Left hindlimb (tissue), 1 donor: ENCODE results near the gene ELOVL7.
"Not testable (repeated sequence)": the region's sequence is repeated elsewhere in the genome, so short reads cannot be mapped to it uniquely, and the experiment has no call there.

Experiments
- DNase-seq: peaks from one replicate; pipeline ENCODE4 v3.0.0-alpha.2; 2018

ELOVL7 gene

GRCh38 chr5:60843936-60844905, at the start of gene ELOVL7:
ELOVL7 (minus strand) TSS chr5:60844269; CDS start chr5:60787397, 56,872 bp downstream.
- DNase-seq, result peak; percentile 58

DNA sequence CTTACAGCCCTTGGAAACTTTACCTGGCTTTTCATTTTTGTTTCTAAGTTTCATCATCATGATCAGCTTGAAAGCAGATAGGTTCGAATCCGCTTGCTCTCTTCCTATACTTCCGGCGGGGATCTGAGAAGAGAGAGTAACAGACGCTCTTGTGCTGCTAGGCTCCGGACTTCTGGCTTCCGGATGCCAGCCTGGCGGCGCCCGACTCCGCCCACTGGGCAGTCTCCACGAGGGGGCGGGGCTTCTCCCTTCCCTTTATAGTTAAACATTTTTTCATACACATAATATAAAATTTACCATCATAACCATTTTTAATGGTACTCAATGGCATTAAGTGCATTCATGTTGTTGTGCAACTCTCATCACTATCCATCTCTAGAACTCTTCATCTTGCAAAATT, 49.5 kb upstream of the ELOVL7 start:
- no peak for DNase-seq

GRCh38 chr5:60891667-60892066, 47.6 kb upstream of the ELOVL7 start:
- no peak for DNase-seq

DNA sequence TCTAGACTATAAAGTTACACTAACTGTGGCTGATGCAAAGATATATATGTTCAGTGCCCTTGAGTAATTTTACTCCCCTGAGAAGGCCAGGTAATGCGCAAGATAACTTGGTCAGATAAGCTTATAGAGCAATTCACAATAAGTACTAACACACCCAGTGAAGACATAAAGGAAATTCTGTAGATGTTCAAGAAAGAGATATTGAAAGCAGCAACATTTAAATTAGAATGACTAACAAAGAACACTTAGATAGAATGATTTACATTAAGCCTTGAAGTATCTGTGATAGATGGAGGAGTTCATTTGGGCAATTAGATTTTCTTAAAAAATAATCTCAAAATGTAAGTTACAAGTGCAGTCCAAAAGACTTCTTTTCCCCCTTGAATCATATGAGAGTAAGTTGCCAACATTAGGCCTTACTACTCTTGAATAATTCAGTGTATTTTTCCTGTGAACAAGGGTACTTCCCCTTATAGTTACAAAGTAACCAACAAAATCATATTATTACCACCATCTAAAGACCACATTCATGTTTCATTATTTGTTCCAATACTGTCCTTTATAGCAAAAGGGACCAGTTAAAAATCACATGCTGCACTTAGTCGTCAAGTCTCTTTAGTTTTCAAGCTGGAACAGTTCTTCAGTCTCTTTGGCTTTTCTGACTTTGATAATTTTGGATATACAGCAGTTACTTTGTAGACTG, 44.4 kb upstream of the ELOVL7 start:
- no peak for DNase-seq

- DNase-seq, result no peak
These were observed 43.7 kb upstream of the ELOVL7 start for GRCh38 chr5:60887746-60888145.

GRCh38 chr5:60887096-60887495, 43.0 kb upstream of the ELOVL7 start:
- DNase-seq, result no peak

DNA sequence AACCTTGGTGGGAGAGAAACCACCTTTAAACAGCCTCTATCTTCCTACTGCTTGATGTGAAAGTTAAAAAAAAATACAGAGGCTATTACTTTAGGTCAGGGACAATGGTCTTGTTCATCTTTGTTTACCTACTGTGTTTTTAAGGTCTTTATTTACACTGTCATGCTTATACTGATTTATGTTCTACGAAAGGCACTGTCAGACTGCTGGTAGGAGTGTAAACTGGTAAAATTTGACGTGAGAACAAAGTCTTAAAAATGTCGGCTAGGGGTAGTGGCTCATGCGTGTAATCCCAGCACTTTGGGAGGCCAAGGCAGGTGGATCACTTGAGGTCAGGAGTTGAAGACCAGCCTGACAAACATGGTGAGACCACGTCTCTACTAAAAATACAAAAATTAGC, 42.1 kb upstream of the ELOVL7 start:
- DNase-seq, result no peak

GRCh38 chr5:60883229-60883628, 39.2 kb upstream of the ELOVL7 start:
- DNase-seq, result no peak

DNA sequence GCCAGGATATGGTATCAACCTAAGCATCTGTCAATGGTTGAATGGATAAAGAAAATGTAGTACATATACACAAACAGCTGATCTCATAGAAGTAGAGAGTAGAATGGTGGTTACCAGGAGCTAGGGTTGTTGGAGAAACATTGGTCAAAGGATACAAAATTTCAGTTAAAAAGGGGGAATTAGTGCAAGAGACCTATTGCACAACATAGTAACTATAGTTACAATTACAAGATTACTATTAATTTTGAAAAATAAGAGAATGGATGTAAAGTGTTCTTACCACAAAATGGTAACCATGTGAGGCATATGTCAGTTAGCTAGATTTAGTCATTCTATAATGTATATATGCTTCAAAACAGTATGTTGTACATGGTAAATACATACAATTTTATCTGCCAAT, 28.8 kb upstream of the ELOVL7 start:
- no peak for DNase-seq

DNA sequence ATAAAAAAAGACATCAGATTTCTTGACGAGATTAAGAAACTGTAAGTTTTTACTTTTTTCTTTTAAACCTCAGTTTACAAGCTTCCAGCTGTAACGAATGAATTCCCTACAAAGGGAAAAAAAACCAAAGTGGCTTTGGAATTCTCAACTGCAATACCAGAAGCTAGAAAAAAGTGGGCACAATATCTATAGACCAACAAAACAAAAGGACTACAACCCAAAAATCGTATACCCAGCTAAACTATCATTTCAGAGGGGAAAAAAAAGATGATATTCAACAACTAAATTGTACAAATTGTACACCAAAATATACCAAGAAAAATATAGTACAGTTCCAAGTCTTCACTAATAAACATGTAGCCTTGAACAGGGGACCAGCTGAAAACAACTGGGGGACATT, 26.8 kb upstream of the ELOVL7 start:
- DNase-seq, result no peak

- DNase-seq, result not testable (repeated sequence)
These were observed 16.5 kb upstream of the ELOVL7 start for GRCh38 chr5:60860572-60860971.

DNA sequence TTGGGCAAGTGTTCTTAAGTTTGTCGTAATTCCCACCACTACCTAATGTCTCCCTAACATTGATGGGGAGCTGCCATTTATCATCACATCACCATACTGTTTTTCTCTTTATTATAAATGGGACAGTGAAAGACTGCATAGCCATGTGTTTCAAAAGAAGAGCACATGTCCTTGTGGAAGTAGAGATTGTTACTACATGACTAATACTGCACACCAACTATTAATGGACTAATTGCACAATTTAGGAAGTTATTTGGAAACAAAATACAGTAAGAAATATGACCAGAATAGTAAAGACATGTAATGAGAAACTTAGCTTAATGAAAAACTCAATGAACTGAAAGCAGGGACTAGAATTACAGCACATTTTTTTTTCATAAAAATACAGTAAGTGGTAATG, 12.0 kb upstream of the ELOVL7 start:
- no peak for DNase-seq

DNA sequence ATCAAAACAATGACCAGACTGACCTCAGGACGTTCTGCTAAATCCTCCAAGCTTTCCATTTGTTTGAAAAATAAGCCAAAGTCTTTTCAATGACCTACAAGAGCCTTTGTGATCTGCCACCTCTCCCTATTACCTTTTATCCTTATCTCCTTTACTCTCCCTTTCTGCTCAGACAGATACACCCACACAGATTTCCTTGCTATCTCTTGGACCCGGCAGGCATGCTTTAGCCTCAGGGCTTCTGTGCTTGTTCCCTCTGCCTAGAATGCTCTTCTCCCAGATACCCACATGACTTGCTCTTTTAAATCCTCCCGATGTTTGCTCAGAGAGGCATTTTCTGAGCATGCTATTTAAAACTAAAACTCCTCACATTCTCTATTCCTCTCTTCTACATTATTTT, 8.9 kb upstream of the ELOVL7 start:
- DNase-seq, result no peak

- no peak for DNase-seq
These were observed 8.2 kb upstream of the ELOVL7 start for GRCh38 chr5:60852317-60852716.

GRCh38 chr5:60851626-60852025, 7.6 kb upstream of the ELOVL7 start:
- no peak for DNase-seq

- DNase-seq, result no peak
These were observed 2.2 kb upstream of the ELOVL7 start for GRCh38 chr5:60846298-60846697.

DNA sequence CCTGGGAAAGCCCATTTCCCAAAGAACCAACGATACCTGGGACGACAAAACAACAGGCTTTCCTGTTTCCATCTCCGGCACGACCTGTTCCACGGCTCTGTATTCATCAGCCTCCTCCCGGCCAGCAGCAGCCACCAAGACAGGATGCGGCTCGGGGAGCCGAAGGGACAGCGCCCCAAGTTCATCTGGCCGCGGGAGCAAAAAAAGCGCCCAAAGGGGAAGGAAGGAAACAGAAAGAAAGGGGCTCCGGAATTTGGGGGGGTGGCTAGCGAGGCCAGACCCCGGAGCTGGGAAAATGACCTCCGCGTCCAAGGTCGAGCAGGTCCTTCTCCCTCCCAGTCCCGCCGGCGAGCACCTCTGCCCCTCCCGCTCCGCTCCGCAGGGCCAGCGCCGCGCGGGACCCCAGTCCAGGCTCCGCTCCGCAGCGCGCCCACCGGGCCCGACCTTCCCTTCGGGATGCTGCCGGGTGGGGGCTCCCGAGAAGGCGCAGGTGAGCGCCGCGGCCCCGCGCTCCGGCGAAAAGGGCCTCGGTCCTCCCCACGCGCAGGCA, 608 bp downstream of the ELOVL7 start:
- peak; percentile 28 for DNase-seq

GRCh38 chr5:60842871-60843385, 1.1 kb downstream of the ELOVL7 start:
- no peak for DNase-seq

GRCh38 chr5:60841361-60841760, 2.7 kb downstream of the ELOVL7 start:
- no peak for DNase-seq

DNA sequence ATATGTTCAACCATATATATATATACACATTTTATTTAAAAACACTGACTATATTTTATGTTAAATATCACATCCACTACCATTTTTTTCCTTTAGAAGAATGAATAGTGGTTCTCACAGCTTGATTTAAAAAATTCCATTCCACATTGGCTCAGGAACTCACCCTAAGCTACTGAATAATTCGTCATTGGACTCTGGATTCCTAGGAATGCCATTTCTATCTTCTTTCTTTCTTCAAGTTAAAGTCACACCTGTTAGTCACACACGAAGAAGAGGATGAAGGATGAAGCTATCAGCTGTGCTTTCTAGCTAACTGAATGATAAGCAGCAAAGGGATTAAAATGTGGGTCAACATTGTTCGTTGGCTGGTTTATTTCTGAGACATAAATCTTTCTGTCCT, 7.9 kb downstream of the ELOVL7 start:
- no peak for DNase-seq

DNA sequence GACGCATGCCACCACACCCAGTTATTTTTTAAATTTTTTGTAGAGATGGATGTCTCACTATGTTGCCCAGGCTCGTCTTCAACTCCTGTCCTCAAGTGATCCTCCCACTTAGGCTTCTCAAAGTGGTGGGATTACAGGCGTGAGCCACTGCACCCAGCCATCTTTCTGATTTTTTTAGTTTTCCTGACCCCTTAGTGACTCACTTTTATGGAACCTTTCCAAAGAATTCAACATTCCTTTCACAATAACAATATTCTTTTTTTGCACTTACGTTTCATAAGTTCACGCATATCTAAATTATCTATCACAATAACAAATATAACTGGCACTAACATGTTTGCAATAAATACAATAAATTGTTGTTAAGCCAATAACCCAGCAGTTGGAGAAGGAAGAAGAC, 8.5 kb downstream of the ELOVL7 start:
- no peak for DNase-seq

- no peak for DNase-seq
These were observed 10.5 kb downstream of the ELOVL7 start for GRCh38 chr5:60833520-60833919.

DNA sequence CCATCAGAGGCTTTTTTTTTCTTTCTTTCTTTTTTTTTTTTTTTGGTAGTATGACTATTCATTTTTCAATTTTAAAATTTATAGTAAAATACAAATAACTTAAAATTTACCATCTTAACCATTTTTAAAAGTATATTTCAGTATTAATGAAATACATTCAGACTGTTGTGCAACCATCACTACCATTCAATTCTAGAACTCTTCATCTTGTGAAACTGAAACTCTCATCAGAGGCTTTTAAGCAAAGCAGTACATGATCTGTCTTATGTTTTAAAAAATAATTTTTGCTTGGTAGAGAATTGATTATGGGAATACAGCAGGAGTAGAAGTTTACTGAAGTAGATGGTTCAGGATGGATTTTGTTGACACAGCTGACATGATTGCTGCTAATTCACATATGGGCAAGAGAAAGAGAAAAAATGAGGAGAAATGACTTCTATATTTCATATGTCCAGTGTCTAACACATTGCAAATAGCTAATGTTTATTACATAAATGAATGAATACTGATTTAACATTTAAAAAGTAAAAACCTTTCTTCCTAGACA, 13.4 kb downstream of the ELOVL7 start:
- no peak for DNase-seq
